Measurements from ENCODE around the gene CAMK4. TPM values are rescaled to one million over a fixed set of nuclear protein-coding genes. Genes with fewer than 3 reads are reported as not detected.

The CAMK4 gene
- polyA plus RNA-seq, 1 donor from 2014 or later, result 16.6 TPM

DNA sequence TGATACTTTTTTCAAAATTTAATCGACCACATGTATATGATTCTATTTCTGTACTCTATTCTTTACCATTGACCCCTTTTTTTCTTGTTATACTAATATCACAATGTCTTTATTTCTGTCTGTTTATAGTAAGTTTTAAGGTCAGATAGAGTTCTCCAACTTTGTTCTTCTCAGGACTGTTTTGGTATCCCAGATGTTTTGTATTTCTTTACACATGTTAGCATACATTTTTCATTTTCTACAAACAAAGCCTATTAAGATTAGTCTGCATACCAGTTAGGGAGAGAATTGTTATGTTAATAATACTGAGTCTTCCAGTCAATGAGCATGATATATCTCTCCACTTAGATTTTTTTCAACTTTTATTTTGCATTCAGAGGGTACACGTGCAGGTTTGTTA lies 8.2 kb upstream of the CAMK4 start:
- H3K27ac ChIP-seq (ENCODE audit: low read length), result no peak overlapping the region

GRCh38 chr5:111221139-111221538 lies 3.0 kb upstream of the CAMK4 start:
- Histone ChIP-seq H3F3A (ENCODE audit: insufficient read depth, low read length, poor library complexity, severe bottlenecking) (no peaks in the 10 kb centered on the region), H3K79me2 (replicated peaks; ENCODE audit: insufficient read depth, low read length) (peaks cover 10% of the 10 kb centered on the region), H4K20me1 (ENCODE audit: insufficient read depth) (no peaks in the 10 kb centered on the region), H3K27me3 (ENCODE audit: insufficient read depth, low read depth, low read length) (no peaks in the 10 kb centered on the region), H3K36me3 (ENCODE audit: insufficient read depth, low read length) (no peaks in the 10 kb centered on the region), H2AFZ (ENCODE audit: low read depth, low read length) (no peak overlapping the region), H3K9me2 (ENCODE audit: insufficient read depth, low read length) (no peaks in the 10 kb centered on the region), H3K27ac (ENCODE audit: low read length) (no peak overlapping the region), H3K4me2 (ENCODE audit: low read length) (no peak overlapping the region), H3K4me3 (ENCODE audit: low read length) (no peak overlapping the region), H3K9me3 (ENCODE audit: low read length) (no peaks in the 10 kb centered on the region), H3K9ac (ENCODE audit: low read length) (no peak overlapping the region)
- TF ChIP-seq REST (IDR thresholded peaks at IDR 0.05; ENCODE audit: borderline replicate concordance) (no peak), TAF1 (IDR thresholded peaks at IDR 0.05; ENCODE audit: low read depth) (no peak), CTCF (IDR thresholded peaks at IDR 0.05; ENCODE audit: poor library complexity, severe bottlenecking) (no peak), SMC3 (conservative IDR thresholded peaks at IDR 0.05; ENCODE audit: poor library complexity) (no peak), RAD21 (conservative IDR thresholded peaks at IDR 0.05) (no peak), POLR2AphosphoS5 (IDR thresholded peaks at IDR 0.05) (no peak), MXI1 (conservative IDR thresholded peaks at IDR 0.05; ENCODE audit: poor library complexity, severe bottlenecking) (no peak)

More for the DNA sequence above, 8.2 kb upstream of the CAMK4 start:
- no peaks in the 10 kb centered on the region for H3K27me3 ChIP-seq (ENCODE audit: insufficient read depth, low read depth, low read length)
- no peak overlapping the region for H3K4me2 ChIP-seq (ENCODE audit: low read length)
- no peaks in the 10 kb centered on the region for H3K9me2 ChIP-seq (ENCODE audit: insufficient read depth, low read length)
- no peaks in the 10 kb centered on the region for H4K20me1 ChIP-seq (ENCODE audit: insufficient read depth)
- no peaks in the 10 kb centered on the region for H3F3A ChIP-seq (ENCODE audit: insufficient read depth, low read length, poor library complexity, severe bottlenecking)
- H3K4me3 ChIP-seq (ENCODE audit: low read length), result no peak overlapping the region
- no peaks in the 10 kb centered on the region for H3K36me3 ChIP-seq (ENCODE audit: insufficient read depth, low read length)
- H3K9ac ChIP-seq (ENCODE audit: low read length), result no peak overlapping the region
- no peak overlapping the region for H2AFZ ChIP-seq (ENCODE audit: low read depth, low read length)
- no peaks in the 10 kb centered on the region for H3K79me2 ChIP-seq (replicated peaks; ENCODE audit: insufficient read depth, low read length)
- H3K9me3 ChIP-seq (ENCODE audit: low read length), result no peaks in the 10 kb centered on the region
- TF ChIP-seq POLR2AphosphoS5 (IDR thresholded peaks at IDR 0.05), result no peak
- no peak for TF ChIP-seq EZH2 (IDR thresholded peaks at IDR 0.05; ENCODE audit: borderline replicate concordance, insufficient read depth, low read length, poor library complexity, severe bottlenecking)
- TF ChIP-seq MXI1 (conservative IDR thresholded peaks at IDR 0.05; ENCODE audit: poor library complexity, severe bottlenecking), result no peak
- TF ChIP-seq REST (IDR thresholded peaks at IDR 0.05; ENCODE audit: borderline replicate concordance), result no peak
- TF ChIP-seq SMC3 (conservative IDR thresholded peaks at IDR 0.05; ENCODE audit: poor library complexity), result no peak
- TF ChIP-seq EP300 (conservative IDR thresholded peaks at IDR 0.05; ENCODE audit: poor library complexity, severe bottlenecking), result no peak
- TF ChIP-seq RAD21 (conservative IDR thresholded peaks at IDR 0.05), result no peak
- no peak for TF ChIP-seq CTCF (IDR thresholded peaks at IDR 0.05; ENCODE audit: poor library complexity, severe bottlenecking)
- no peak for TF ChIP-seq TAF1 (IDR thresholded peaks at IDR 0.05; ENCODE audit: low read depth)

Measured in neural cell (in vitro differentiated cells).